ENCODE results near the gene GYG1.
A peak's percentile ranks its signal among the peaks of the same experiment; 100 is the strongest.
"Not testable (repeated sequence)": the region's sequence is repeated elsewhere in the genome, so short reads cannot be mapped to it uniquely, and the experiment has no call there.

GYG1 gene

DNA sequence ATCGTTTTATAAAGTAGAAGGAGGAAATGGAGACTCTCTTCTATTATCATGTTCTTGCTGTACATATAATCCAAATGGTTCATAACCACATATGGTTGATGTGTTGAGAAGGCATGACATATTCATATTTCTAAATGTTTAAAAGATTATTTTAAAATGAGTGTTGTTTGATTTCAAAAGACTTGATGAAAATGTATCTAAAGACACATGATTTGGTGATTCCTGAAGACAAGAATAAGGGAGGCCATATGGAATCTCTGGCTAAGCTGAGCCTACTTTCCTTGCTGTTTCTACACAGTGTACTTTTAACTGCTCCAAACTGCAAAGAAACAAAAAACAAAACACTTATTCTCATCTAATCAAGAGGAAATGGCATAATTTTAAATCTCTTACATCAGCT lies 23.0 kb upstream of the GYG1 start:
- no peaks in the 10 kb centered on the region for H3K36me3 ChIP-seq (ENCODE audit: insufficient read depth, low read length)
- H3K9ac ChIP-seq (ENCODE audit: low read depth, low read length) = no peak overlapping the region
- H3K4me1 ChIP-seq (ENCODE audit: insufficient read depth, low read length) = peaks cover 6% of the 10 kb centered on the region
- H3K9me3 ChIP-seq (ENCODE audit: control insufficient read depth, insufficient read depth, low read length) = no peaks in the 10 kb centered on the region

DNA sequence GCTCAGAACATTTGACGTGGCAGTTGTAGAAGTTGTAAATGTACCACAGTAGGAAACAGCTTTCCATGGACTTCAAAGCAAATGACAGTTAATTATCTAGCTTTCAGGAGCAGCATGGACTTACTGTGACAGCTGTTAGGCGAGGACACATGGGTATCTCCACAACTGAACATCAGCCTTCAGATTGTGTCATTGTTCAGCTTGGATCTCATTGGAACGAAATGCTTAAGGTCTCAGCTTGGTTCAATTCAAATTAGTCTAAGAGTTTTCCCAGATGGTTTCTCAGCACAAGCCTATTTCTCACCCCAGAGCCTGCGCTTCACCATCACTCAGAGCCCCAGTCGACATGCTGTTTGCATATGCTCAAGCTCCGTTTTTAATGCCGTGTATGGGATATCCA lies 21.1 kb upstream of the GYG1 start:
- H3K9ac ChIP-seq (ENCODE audit: low read depth, low read length) = no peak overlapping the region
- H3K9me3 ChIP-seq (ENCODE audit: control insufficient read depth, insufficient read depth, low read length) = no peaks in the 10 kb centered on the region
- H3K36me3 ChIP-seq (ENCODE audit: insufficient read depth, low read length) = no peaks in the 10 kb centered on the region
- peaks cover 2% of the 10 kb centered on the region for H3K4me1 ChIP-seq (ENCODE audit: insufficient read depth, low read length)

DNA sequence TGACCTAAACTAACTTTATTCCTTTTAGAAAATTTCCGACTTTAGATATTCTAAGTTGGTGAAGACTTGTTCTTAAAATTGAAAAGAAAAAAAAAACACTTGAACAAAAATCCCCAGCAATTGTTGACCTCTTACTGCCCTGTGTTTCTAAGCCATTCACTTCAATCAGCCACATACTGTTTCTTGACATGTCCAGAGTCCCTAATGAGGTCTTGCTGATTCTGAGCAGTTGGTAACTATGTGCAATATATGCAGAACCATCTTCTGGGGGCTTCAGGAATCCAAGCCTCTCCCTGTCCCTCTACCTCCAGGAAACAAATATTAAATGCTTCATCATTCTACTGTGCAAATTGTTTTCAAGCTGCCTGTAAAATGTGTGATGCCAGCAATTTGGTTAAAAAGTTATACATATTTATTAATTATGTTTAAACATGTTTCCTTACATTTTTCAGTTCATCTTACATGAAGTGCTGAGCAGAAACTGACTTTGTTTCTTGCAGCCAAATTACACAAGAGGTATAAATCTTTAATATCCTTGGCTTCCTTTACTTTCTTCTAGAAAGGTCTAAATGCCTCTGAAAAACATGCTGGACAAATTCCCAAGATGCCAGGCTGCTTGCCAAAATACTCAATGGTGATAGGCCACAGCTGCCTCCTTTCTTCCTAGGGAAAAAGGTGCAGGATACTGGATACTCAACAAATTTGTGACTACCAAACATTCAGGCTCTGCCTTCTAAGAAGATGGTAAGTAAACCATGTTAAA lies 19.8 kb upstream of the GYG1 start:
- Histone ChIP-seq H3K9ac (ENCODE audit: low read depth, low read length) (no peak overlapping the region), H3K4me1 (ENCODE audit: insufficient read depth, low read length) (no peaks in the 10 kb centered on the region), H3K9me3 (ENCODE audit: control insufficient read depth, insufficient read depth, low read length) (0 out of 2 replicates have a peak, but pooled peaks cover 4% of the 10 kb centered on the region), H3K36me3 (ENCODE audit: insufficient read depth, low read length) (no peaks in the 10 kb centered on the region)

DNA sequence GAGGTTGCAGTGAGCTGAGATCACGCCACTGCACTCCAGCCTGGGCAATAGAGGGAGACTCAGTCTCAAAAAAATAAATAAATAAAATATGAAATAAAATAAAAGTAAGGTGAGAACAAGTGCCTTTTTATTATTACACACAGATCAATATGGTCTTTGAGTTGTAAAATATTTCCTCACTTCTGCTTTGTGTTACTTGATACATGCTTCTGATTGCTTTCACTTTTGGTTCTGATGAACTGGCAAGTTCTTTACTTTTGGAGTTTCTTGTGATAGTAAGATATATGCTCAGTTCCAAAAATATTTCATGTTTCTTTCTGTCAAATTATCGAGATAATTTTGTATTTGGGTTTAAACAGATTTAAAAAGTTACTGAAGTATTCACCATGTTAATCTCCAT lies 16.6 kb upstream of the GYG1 start:
- Histone ChIP-seq H3K9me3 (ENCODE audit: control insufficient read depth, insufficient read depth, low read length) (0 out of 2 replicates have a peak, but pooled peaks cover 4% of the 10 kb centered on the region), H3K9ac (ENCODE audit: low read depth, low read length) (no peak overlapping the region), H3K36me3 (ENCODE audit: insufficient read depth, low read length) (no peaks in the 10 kb centered on the region), H3K4me1 (ENCODE audit: insufficient read depth, low read length) (no peaks in the 10 kb centered on the region)

DNA sequence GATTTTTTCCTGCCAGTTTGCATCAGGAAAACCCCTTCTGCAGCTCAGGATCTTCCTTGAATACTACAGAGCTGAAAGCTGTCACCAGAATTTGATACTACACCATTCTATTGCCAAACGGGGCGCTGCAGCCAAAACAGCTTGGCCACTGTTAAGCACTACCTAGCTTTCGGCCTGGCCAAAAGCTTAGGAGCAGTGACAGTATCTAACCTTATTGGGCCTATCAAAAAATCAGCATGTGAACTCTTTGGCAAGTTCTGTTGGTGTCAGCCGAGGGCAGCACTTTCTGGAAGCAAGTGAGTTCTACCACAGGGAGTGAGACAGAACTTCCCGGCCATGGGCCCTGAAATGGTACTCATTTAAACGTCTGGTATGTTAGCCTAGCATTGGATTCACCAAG lies 16.1 kb upstream of the GYG1 start:
- Histone ChIP-seq H3K36me3 (ENCODE audit: insufficient read depth, low read length) (no peaks in the 10 kb centered on the region), H3K4me1 (ENCODE audit: insufficient read depth, low read length) (no peaks in the 10 kb centered on the region), H3K9ac (ENCODE audit: low read depth, low read length) (no peak overlapping the region), H3K9me3 (ENCODE audit: control insufficient read depth, insufficient read depth, low read length) (0 out of 2 replicates have a peak, but pooled peaks cover 4% of the 10 kb centered on the region)

DNA sequence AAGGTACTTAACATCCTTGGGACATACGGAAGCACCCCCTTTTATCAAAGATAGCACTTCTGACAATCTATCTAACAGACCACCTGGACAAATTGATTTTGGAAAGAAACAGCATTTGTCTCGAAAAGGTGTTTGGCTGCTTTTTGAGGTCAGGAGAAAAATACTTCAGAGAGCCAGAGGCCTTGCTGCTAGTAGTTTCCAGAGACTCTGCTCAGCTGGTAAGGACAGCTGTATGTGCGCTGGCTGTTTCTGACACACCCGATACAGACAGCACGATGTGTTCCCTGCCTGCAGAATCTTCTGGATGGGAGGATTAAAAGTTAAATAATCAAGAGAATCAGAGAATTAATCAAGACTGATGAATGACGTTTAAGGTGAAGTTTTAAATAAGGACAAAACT lies 15.6 kb upstream of the GYG1 start:
- Histone ChIP-seq H3K9me3 (ENCODE audit: control insufficient read depth, insufficient read depth, low read length) (0 out of 2 replicates have a peak, but pooled peaks cover 4% of the 10 kb centered on the region), H3K9ac (ENCODE audit: low read depth, low read length) (no peak overlapping the region), H3K36me3 (ENCODE audit: insufficient read depth, low read length) (no peaks in the 10 kb centered on the region), H3K4me1 (ENCODE audit: insufficient read depth, low read length) (no peaks in the 10 kb centered on the region)

DNA sequence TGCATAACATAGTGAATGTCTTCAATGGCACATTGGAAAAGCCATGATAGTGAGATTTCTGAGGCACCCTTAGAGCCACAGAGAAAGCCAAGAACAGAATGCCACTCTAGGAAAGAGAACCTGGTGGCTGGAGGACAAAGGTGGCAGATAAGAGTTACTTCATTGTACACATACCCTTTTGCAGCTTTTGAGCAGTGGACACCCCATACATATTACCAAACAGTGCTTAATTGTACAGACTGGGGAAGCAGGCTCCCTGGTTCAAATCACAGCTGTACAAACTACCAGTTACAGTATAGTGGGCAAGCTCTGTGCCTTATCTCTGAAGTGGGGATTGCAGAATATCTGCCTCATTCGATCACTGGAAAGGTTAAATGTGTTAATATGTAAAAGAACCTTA lies 10.1 kb upstream of the GYG1 start:
- no peak overlapping the region for H3K9ac ChIP-seq (ENCODE audit: low read depth, low read length)
- no peaks in the 10 kb centered on the region for H3K4me1 ChIP-seq (ENCODE audit: insufficient read depth, low read length)
- H3K36me3 ChIP-seq (ENCODE audit: insufficient read depth, low read length) = no peaks in the 10 kb centered on the region
- H3K9me3 ChIP-seq (ENCODE audit: control insufficient read depth, insufficient read depth, low read length) = no peaks in the 10 kb centered on the region

DNA sequence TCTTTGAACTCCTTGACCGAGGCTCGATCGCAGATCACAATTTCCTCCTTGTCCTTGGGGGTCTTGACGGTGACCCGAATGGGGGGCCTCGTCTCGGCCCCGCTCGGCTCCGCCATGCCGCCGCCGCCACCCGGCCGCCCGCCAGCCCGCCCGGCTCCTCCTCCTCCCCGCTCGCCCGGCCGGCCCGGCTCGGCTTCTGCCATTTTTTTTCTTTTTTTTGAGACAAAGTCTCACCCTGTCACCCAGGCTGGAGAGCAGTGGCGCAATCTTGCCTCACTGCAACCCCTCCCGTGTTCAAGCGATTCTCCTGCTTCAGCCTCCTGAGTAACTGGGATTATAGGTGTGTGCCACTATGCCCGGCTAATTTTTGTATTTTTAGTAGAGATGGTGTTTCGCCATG lies 3.8 kb upstream of the GYG1 start:
- H3K36me3 ChIP-seq (ENCODE audit: insufficient read depth, low read length); H3K9ac ChIP-seq (ENCODE audit: low read depth, low read length); H3K4me1 ChIP-seq (ENCODE audit: insufficient read depth, low read length); H3K9me3 ChIP-seq (ENCODE audit: control insufficient read depth, insufficient read depth, low read length): not testable (repeated sequence)

DNA sequence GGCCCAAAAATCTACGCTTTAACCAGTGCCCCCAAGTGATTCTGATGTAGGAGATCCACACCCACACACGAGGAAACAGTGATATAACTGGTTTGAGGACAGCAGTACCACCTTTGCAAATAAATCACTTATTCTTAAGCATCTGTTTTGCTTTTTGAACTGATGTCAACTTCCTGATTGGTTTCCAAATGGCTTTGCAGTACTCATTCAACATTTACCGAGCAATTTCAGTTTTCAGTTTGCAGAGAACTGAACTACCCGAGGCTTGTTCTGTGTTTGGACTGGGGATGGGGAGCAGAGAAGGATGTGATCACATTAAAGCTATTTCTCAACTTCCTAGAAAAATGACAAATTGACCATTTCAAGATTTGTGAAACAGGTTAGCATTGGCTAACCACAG lies 1.1 kb upstream of the GYG1 start:
- H3K36me3 ChIP-seq (ENCODE audit: insufficient read depth, low read length) = no peaks in the 10 kb centered on the region
- H3K9ac ChIP-seq (ENCODE audit: low read depth, low read length) = no peak overlapping the region
- no peaks in the 10 kb centered on the region for H3K9me3 ChIP-seq (ENCODE audit: control insufficient read depth, insufficient read depth, low read length)
- H3K4me1 ChIP-seq (ENCODE audit: insufficient read depth, low read length) = peaks cover 13% of the 10 kb centered on the region

DNA sequence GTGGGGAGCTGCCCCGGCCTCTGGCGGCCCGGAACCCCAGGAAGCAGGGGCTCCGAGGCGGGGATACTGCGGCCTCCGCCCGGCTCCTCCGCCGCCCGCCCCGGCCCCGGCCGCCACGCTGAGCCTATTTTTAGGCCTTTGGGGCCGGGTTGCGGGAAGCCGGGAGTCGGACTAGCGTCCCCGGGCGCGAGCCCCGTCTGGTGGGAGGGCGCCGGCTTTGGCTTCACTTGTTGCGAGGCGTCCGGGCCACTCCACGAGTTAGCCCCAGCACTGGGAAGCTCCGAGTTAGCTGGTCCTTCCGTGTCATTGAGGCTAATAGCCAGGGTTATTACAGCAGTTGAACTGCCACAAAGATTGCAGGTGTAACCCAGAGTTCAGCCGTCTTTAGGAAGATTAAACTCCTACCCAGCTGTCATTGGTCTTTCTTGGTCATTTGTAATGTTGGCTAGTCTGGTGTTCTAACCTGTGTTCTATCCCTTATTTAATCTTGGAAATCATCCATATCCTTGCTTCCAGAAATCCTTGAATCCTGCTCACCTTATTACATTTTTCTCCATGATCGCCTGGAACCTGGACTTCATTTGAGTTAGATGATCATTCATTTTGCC lies 791 bp downstream of the GYG1 start:
- H3K36me3 ChIP-seq (ENCODE audit: insufficient read depth, low read length) = peaks cover 4% of the 10 kb centered on the region; the same call in 1 of the 2 replicates
- H3K9ac ChIP-seq (ENCODE audit: low read depth, low read length) = peak overlapping the region; percentile 79
- H3K4me1 ChIP-seq (ENCODE audit: insufficient read depth, low read length) = peaks cover 13% of the 10 kb centered on the region
- H3K9me3 ChIP-seq (ENCODE audit: control insufficient read depth, insufficient read depth, low read length) = no peaks in the 10 kb centered on the region

DNA sequence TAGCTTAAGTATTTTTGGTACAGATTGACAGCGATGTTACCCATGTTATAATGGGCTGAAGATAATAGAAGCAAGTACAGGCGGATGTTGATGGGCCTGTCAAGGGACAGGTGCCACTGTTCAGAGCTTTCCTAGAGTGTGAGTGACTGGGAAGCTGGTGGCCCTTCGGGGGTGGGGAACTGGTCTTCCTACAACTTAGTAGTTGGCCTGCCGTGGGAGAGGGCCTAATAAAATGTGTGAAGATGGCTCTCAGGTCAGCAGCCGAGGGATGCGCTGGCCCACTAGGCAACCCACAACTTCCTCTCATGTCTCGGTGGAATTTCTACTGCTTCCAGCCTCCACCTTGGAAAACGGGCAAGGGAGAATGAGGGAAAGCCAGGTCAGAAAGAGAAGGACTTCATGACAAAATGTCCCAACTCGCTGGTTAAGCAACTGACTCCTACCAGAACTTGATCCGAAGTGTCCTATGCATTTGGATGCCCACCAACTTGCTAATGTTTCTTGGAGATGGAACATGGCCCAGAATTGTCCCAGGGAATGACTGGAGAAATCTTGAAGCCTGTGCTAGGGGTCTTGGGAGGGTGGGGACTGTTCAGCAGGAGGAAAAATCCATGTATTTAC lies 1.4 kb downstream of the GYG1 start:
- Histone ChIP-seq H3K9ac (ENCODE audit: low read depth, low read length) (peak overlapping the region; percentile 79; the same call in 1 of the 2 replicates), H3K9me3 (ENCODE audit: control insufficient read depth, insufficient read depth, low read length) (no peaks in the 10 kb centered on the region), H3K4me1 (ENCODE audit: insufficient read depth, low read length) (peaks cover 13% of the 10 kb centered on the region)

DNA sequence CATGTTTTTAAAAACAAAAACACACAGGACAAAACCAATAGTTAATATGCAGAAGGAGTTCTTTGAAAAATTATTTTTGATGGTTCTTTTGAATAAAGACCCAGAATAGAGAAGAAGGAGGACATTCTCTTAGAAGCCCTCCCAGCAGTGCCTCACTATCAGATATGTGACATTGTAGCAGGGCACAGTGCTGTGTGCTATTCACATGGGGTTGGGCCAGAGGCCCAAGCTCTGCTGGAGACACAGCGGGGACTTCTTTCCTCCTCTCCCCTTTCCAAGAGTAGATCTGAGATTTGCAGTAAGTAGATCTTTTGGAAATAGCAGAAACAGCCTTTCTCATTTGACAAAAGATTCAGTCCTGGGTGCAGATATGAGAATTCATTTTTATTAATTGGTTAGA lies 6.3 kb downstream of the GYG1 start:
- H3K36me3 ChIP-seq (ENCODE audit: insufficient read depth, low read length) = peaks cover 4% of the 10 kb centered on the region; the same call in 1 of the 2 replicates
- H3K9ac ChIP-seq (ENCODE audit: low read depth, low read length) = no peak overlapping the region
- no peaks in the 10 kb centered on the region for H3K9me3 ChIP-seq (ENCODE audit: control insufficient read depth, insufficient read depth, low read length)
- peaks cover 27% of the 10 kb centered on the region for H3K4me1 ChIP-seq (ENCODE audit: insufficient read depth, low read length)

More for the DNA sequence above, 1.4 kb downstream of the GYG1 start:
- peaks cover 4% of the 10 kb centered on the region; the same call in 1 of the 2 replicates for H3K36me3 ChIP-seq (ENCODE audit: insufficient read depth, low read length)

DNA sequence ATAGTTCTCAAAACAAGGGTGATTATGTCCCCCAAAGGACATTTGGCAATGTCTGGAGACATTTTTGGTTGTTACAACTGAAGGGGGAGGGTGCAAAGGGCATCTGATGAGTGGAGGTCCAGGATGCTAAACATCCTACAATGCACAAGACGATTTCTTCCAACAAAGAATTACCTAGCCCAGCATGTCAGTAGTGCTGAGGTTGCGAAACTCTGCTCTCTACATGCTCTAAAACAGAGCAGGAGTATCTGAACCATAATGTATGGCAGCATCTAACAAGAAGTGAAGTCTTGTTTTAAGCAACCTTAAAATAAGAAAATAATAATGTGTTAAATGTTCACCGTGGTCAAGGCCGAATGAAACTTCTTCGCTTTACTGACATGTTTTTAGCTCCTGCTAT lies 7.0 kb downstream of the GYG1 start:
- H3K36me3 ChIP-seq (ENCODE audit: insufficient read depth, low read length) = peaks cover 4% of the 10 kb centered on the region; the same call in 1 of the 2 replicates
- H3K9ac ChIP-seq (ENCODE audit: low read depth, low read length) = no peak overlapping the region
- no peaks in the 10 kb centered on the region for H3K9me3 ChIP-seq (ENCODE audit: control insufficient read depth, insufficient read depth, low read length)
- H3K4me1 ChIP-seq (ENCODE audit: insufficient read depth, low read length) = peaks cover 23% of the 10 kb centered on the region; the same call in 1 of the 2 replicates

DNA sequence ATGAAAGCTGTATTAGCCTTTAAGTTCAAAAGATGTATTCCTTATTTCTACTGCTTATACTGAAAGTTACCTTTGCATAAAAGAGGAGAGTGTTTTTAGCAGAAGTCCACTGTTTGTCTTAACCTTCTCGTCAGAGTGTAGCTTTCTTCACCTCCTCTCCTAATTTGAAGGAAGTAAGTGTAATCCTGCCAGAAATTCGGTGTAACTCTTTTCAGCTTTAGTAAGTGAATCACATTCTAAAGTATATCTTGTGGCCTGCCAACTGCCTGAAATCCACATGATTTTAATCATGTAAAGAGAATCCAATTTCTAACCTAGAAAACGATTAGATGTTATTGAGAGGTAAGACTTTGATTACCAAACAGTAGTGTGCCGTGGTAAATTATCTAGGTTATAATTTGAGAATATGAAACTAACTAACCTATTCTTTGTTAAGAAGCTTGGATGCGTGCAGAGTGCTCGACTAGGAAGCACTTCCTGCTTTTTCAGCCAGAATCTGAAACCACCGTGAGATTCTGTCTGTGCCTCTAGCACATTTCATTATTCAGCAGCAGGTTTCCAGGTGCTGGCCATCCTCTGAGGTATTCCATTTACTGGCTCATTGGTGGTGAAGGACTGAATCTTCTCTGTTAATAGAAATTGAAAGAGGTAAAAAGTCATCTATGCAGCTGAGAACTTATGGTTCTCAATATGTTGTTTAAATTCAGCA lies 7.5 kb downstream of the GYG1 start:
- peaks cover 4% of the 10 kb centered on the region; the same call in 1 of the 2 replicates for H3K36me3 ChIP-seq (ENCODE audit: insufficient read depth, low read length)
- H3K9ac ChIP-seq (ENCODE audit: low read depth, low read length) = no peak overlapping the region
- no peaks in the 10 kb centered on the region for H3K9me3 ChIP-seq (ENCODE audit: control insufficient read depth, insufficient read depth, low read length)
- H3K4me1 ChIP-seq (ENCODE audit: insufficient read depth, low read length) = peaks cover 26% of the 10 kb centered on the region; the same call in 1 of the 2 replicates

Data from ES-I3 (cell line).